Measurements from ENCODE around the gene EFNA4.

- no peak for TF ChIP-seq CTCF (IDR thresholded peaks at IDR 0.05)
- no peak for TF ChIP-seq POLR2A (IDR thresholded peaks at IDR 0.05; ENCODE audit: low read length)
Measured at GRCh38 chr1:155037851-155038441, 25.6 kb upstream of the EFNA4 start.

All from A549 (cell line).